ENCODE data around the gene MORF4L1. TPM values are rescaled to one million over a fixed set of nuclear protein-coding genes. Genes with fewer than 3 reads are reported as not detected.

MORF4L1 gene
- total and polyA plus RNA-seq, 2 donors from 2014 or later: 319 to 325 TPM

- peaks cover 0 to 3% (median 0%) of the 10 kb centered on the region in 3 donors for H3K4me1 ChIP-seq (ENCODE audit: control insufficient read depth in 2 of 3, insufficient read depth in 2 of 3, low read depth in 1 of 3, low read length in 3 of 3)
- FAIRE-seq: no peak
- H3K27ac ChIP-seq (ENCODE audit: low read depth in 2 of 2, low read length in 2 of 2): no peak overlapping the region
- TF ChIP-seq, protein P1, sequence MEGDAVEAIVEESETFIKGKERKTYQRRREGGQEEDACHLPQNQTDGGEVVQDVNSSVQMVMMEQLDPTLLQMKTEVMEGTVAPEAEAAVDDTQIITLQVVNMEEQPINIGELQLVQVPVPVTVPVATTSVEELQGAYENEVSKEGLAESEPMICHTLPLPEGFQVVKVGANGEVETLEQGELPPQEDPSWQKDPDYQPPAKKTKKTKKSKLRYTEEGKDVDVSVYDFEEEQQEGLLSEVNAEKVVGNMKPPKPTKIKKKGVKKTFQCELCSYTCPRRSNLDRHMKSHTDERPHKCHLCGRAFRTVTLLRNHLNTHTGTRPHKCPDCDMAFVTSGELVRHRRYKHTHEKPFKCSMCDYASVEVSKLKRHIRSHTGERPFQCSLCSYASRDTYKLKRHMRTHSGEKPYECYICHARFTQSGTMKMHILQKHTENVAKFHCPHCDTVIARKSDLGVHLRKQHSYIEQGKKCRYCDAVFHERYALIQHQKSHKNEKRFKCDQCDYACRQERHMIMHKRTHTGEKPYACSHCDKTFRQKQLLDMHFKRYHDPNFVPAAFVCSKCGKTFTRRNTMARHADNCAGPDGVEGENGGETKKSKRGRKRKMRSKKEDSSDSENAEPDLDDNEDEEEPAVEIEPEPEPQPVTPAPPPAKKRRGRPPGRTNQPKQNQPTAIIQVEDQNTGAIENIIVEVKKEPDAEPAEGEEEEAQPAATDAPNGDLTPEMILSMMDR (IDR thresholded peaks at IDR 0.05; ENCODE audit: borderline replicate concordance, extremely low read depth, insufficient read depth): no peak
- H3K9ac ChIP-seq (ENCODE audit: low read length in 3 of 3): no peak overlapping the region
- peak in 3 of 5 donors; percentile 14 to 50 (median 16) for DNase-seq
- no peak overlapping the region for H3K4me3 ChIP-seq (ENCODE audit: low read length in 3 of 3)
- no peaks in the 10 kb centered on the region for H3K9me3 ChIP-seq (ENCODE audit: control insufficient read depth in 2 of 3, insufficient read depth in 1 of 3, low read length in 3 of 3)
- intact Hi-C loops (cut with DNase I): no loop called here
- H3K36me3 ChIP-seq (ENCODE audit: control insufficient read depth in 2 of 3, insufficient read depth in 3 of 3, low read length in 3 of 3): no peaks in the 10 kb centered on the region
- no peaks in the 10 kb centered on the region for H3K27me3 ChIP-seq (ENCODE audit: control insufficient read depth, insufficient read depth, low read length)
Measured at GRCh38 chr15:78840661-78841375, 31.9 kb upstream of the MORF4L1 start.

GRCh38 chr15:78841376-78841706, 31.3 kb upstream of the MORF4L1 start:
- TF ChIP-seq, protein P1 (IDR thresholded peaks at IDR 0.05; ENCODE audit: borderline replicate concordance, extremely low read depth, insufficient read depth): no peak
- Histone ChIP-seq H3K9me3 (ENCODE audit: control insufficient read depth in 2 of 3, insufficient read depth in 1 of 3, low read length in 3 of 3) (no peaks in the 10 kb centered on the region), H3K27me3 (ENCODE audit: control insufficient read depth, insufficient read depth, low read length) (no peaks in the 10 kb centered on the region), H3K4me1 (ENCODE audit: control insufficient read depth in 2 of 3, insufficient read depth in 2 of 3, low read depth in 1 of 3, low read length in 3 of 3) (peaks cover 0 to 3% (median 0%) of the 10 kb centered on the region in 3 donors), H3K9ac (ENCODE audit: low read length in 3 of 3) (no peak overlapping the region), H3K4me3 (ENCODE audit: low read length in 3 of 3) (no peak overlapping the region), H3K36me3 (ENCODE audit: control insufficient read depth in 2 of 3, insufficient read depth in 3 of 3, low read length in 3 of 3) (no peaks in the 10 kb centered on the region), H3K27ac (ENCODE audit: low read depth in 2 of 2, low read length in 2 of 2) (no peak overlapping the region)
- intact Hi-C loops (cut with DNase I): no loop called here
- FAIRE-seq: no peak
- DNase-seq: no peak

DNA sequence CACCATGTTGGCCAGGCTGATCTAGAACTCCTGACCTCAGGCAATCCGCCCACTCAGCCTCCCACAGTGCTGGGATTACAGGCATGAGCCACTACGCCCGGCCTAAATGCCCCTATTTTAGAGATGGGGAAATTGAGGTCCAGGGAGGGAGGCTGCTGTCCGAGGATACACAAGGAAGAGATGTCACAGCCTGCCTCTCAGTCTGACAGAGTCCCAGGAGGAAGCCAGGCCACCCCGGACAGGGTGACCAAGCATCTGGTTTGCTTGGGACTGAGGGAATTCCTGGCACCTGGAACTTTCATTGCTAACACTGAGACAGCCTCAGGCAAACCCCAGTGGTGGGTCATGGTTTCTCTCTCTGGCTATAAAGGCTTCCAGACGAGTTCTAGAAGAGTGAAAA, 30.8 kb upstream of the MORF4L1 start:
- Histone ChIP-seq H3K27me3 (ENCODE audit: control insufficient read depth, insufficient read depth, low read length) (no peaks in the 10 kb centered on the region), H3K9ac (ENCODE audit: low read length in 3 of 3) (no peak overlapping the region), H3K9me3 (ENCODE audit: control insufficient read depth in 2 of 3, insufficient read depth in 1 of 3, low read length in 3 of 3) (no peaks in the 10 kb centered on the region), H3K36me3 (ENCODE audit: control insufficient read depth in 2 of 3, insufficient read depth in 3 of 3, low read length in 3 of 3) (no peaks in the 10 kb centered on the region), H3K4me1 (ENCODE audit: control insufficient read depth in 2 of 3, insufficient read depth in 2 of 3, low read depth in 1 of 3, low read length in 3 of 3) (peaks cover 0 to 3% (median 0%) of the 10 kb centered on the region in 3 donors), H3K4me3 (ENCODE audit: low read length in 3 of 3) (no peak overlapping the region), H3K27ac (ENCODE audit: low read depth in 2 of 2, low read length in 2 of 2) (no peak overlapping the region)
- DNase-seq (peak in 1 of 5 donors; percentile 12), FAIRE-seq (no peak)
- TF ChIP-seq, protein P1 (IDR thresholded peaks at IDR 0.05; ENCODE audit: borderline replicate concordance, extremely low read depth, insufficient read depth): no peak
- intact Hi-C loops (cut with DNase I): no loop called here
